Right lobe of liver (tissue), 4 donors: ENCODE measurements around the gene NCKAP1.

ENCODE experiments used
- POLR2A ChIP-seq: fragments of 450-650 bp; IDR thresholded peaks from one replicate; pipeline ENCODE4 v1.6.1; 2017; ENCODE audit warnings: antibody characterized with exemption, mild to moderate bottlenecking
- TF ChIP-seq, protein P1 (sequence below), 4 donors: fragments of 200-600 bp in 3 of 4; fragments of 450-650 bp in 1 of 4; IDR thresholded peaks; one replicate each; pipeline versions ENCODE4 v1.5.1 to v1.8.0; 2016 to 2022; ENCODE audit warnings: antibody characterized with exemption in 4 of 4, mild to moderate bottlenecking in 2 of 4
- donor health status: DM: no; HTN: no; CAD: no.
- donor health status: DM: no; HTN: no; CAD: no.
- donor health status: DM: no; HTN: yes; CAD: no.

DNA sequence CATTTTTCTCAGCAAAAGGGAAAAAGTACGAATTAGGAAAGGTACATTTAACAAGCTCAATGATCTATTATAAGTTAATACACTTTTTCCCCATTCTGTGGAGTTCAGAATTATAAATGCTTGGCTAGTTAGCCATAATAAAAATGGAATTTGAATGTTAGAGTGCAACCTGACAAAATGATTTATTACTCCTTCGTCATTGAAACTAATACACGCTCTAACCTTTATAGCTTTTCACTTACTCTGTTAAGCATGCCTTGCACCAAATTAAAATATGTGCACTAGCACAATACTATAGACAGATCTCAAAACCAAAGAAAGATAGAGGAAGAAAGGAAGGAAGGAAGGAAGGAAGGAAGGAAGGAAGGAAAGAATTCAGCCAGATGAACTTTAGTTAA lies 125.7 kb downstream of the NCKAP1 start:
- TF ChIP-seq, protein P1, sequence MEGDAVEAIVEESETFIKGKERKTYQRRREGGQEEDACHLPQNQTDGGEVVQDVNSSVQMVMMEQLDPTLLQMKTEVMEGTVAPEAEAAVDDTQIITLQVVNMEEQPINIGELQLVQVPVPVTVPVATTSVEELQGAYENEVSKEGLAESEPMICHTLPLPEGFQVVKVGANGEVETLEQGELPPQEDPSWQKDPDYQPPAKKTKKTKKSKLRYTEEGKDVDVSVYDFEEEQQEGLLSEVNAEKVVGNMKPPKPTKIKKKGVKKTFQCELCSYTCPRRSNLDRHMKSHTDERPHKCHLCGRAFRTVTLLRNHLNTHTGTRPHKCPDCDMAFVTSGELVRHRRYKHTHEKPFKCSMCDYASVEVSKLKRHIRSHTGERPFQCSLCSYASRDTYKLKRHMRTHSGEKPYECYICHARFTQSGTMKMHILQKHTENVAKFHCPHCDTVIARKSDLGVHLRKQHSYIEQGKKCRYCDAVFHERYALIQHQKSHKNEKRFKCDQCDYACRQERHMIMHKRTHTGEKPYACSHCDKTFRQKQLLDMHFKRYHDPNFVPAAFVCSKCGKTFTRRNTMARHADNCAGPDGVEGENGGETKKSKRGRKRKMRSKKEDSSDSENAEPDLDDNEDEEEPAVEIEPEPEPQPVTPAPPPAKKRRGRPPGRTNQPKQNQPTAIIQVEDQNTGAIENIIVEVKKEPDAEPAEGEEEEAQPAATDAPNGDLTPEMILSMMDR (IDR thresholded peaks at IDR 0.05): no peak
- no peak for TF ChIP-seq POLR2A
